ENCODE measurements around the gene SLC49A3. TPM values are rescaled to one million over a fixed set of nuclear protein-coding genes. Genes with fewer than 3 reads are reported as not detected.

The SLC49A3 gene
- polyA plus RNA-seq, 1 donor (not counting 4 experiments of a cell fraction or from before 2014, with no cell fraction given), result 0.04 TPM

GRCh38 chr4:735583-735982 lies 46.6 kb upstream of the SLC49A3 start:
- H3K79me2 ChIP-seq (ENCODE audit: control insufficient read depth, insufficient read depth, low read length), result no peaks in the 10 kb centered on the region
- H3K27ac ChIP-seq (ENCODE audit: control insufficient read depth, insufficient read depth, low read length), result no peak overlapping the region
- FAIRE-seq, result no peak
- H3K9me1 ChIP-seq (ENCODE audit: control insufficient read depth, extremely low read depth, insufficient read depth, low read length), result no peaks in the 10 kb centered on the region
- dilution Hi-C loops (cut with MboI; ENCODE audit: extremely low pct_ligation_motif_present, low sequenced_read_pairs), result no loop called here
- H3K27me3 ChIP-seq (ENCODE audit: control insufficient read depth, extremely low read depth, insufficient read depth, low read length), result no peaks in the 10 kb centered on the region
- no peak overlapping the region for H3K9ac ChIP-seq (ENCODE audit: control insufficient read depth, extremely low read depth, insufficient read depth, low read length)
- TF ChIP-seq CTCF (optimal IDR thresholded peaks at IDR 0.05 in 1 of 3, IDR thresholded peaks at IDR 0.05 in 1 of 3, conservative IDR thresholded peaks at IDR 0.05 in 1 of 3; ENCODE audit: extremely low read depth in 1 of 3, insufficient read depth in 2 of 3, low read length in 3 of 3) (no peak), EZH2 (IDR thresholded peaks at IDR 0.05; ENCODE audit: low read length) (no peak)
- H3K9me3 ChIP-seq (ENCODE audit: control insufficient read depth, low read depth, low read length), result no peaks in the 10 kb centered on the region
- no peak overlapping the region for H2AFZ ChIP-seq (ENCODE audit: control insufficient read depth, low read length)
- H3K4me2 ChIP-seq (ENCODE audit: control insufficient read depth, extremely low read depth, insufficient read depth, low read depth, low read length), result no peak overlapping the region
- no peaks in the 10 kb centered on the region for H4K20me1 ChIP-seq (ENCODE audit: control insufficient read depth, extremely low read depth, insufficient read depth, low read length)
- no peak overlapping the region for H3K4me3 ChIP-seq (ENCODE audit: control insufficient read depth in 2 of 3, extremely low read depth in 1 of 3, insufficient read depth in 2 of 3, low read depth in 1 of 3, low read length in 3 of 3)
- no peak for DNase-seq (ENCODE audit: low read depth, low spot score)
- no peaks in the 10 kb centered on the region for H3K4me1 ChIP-seq (ENCODE audit: control insufficient read depth, extremely low read depth, insufficient read depth, low read length)
- peaks cover 32 to 46% of the 10 kb centered on the region in 2 experiments for H3K36me3 ChIP-seq (ENCODE audit: control insufficient read depth in 2 of 2, extremely low read depth in 1 of 2, insufficient read depth in 2 of 2, low read length in 2 of 2)

GRCh38 chr4:734951-735350 lies 46.0 kb upstream of the SLC49A3 start:
- TF ChIP-seq EZH2 (IDR thresholded peaks at IDR 0.05; ENCODE audit: low read length) (no peak), CTCF (optimal IDR thresholded peaks at IDR 0.05 in 1 of 3, IDR thresholded peaks at IDR 0.05 in 1 of 3, conservative IDR thresholded peaks at IDR 0.05 in 1 of 3; ENCODE audit: extremely low read depth in 1 of 3, insufficient read depth in 2 of 3, low read length in 3 of 3) (no peak)
- Histone ChIP-seq H3K36me3 (ENCODE audit: control insufficient read depth in 2 of 2, extremely low read depth in 1 of 2, insufficient read depth in 2 of 2, low read length in 2 of 2) (peaks cover 32 to 44% of the 10 kb centered on the region in 2 experiments), H3K9me3 (ENCODE audit: control insufficient read depth, low read depth, low read length) (no peaks in the 10 kb centered on the region), H3K4me1 (ENCODE audit: control insufficient read depth, extremely low read depth, insufficient read depth, low read length) (no peaks in the 10 kb centered on the region), H3K9me1 (ENCODE audit: control insufficient read depth, extremely low read depth, insufficient read depth, low read length) (no peaks in the 10 kb centered on the region), H2AFZ (ENCODE audit: control insufficient read depth, low read length) (no peak overlapping the region), H3K9ac (ENCODE audit: control insufficient read depth, extremely low read depth, insufficient read depth, low read length) (no peak overlapping the region), H3K79me2 (ENCODE audit: control insufficient read depth, insufficient read depth, low read length) (peaks cover 1% of the 10 kb centered on the region), H3K4me2 (ENCODE audit: control insufficient read depth, extremely low read depth, insufficient read depth, low read depth, low read length) (no peak overlapping the region), H3K27me3 (ENCODE audit: control insufficient read depth, extremely low read depth, insufficient read depth, low read length) (no peaks in the 10 kb centered on the region), H4K20me1 (ENCODE audit: control insufficient read depth, extremely low read depth, insufficient read depth, low read length) (no peaks in the 10 kb centered on the region), H3K27ac (ENCODE audit: control insufficient read depth, insufficient read depth, low read length) (no peak overlapping the region), H3K4me3 (ENCODE audit: control insufficient read depth in 2 of 3, extremely low read depth in 1 of 3, insufficient read depth in 2 of 3, low read depth in 1 of 3, low read length in 3 of 3) (no peak overlapping the region)
- dilution Hi-C loops (cut with MboI; ENCODE audit: extremely low pct_ligation_motif_present, low sequenced_read_pairs), result no loop called here
- no peak for FAIRE-seq
- DNase-seq (ENCODE audit: low read depth, low spot score), result no peak
